Astrocyte of the cerebellum (primary cell): ENCODE measurements around the gene PCAT6.
"Not testable (repeated sequence)": the region's sequence is repeated elsewhere in the genome, so short reads cannot be mapped to it uniquely, and the experiment has no call there.

Experiments
- DNase-seq: peaks from one replicate; pipeline ENCODE4 v3.0.0-alpha.2; 2011; ENCODE audit warnings: low read depth
- H3K4me3 ChIP-seq: 2 replicates; pipeline ENCODE4 v1.5.1; 2011; ENCODE audit warnings: mild to moderate bottlenecking, low read depth, low read length, moderate library complexity
- CTCF ChIP-seq: IDR thresholded peaks from 2 replicates; pipeline ENCODE4 v1.5.1; 2012; ENCODE audit warnings: low read length, low read depth, moderate library complexity, mild to moderate bottlenecking; ENCODE audit errors: missing control alignments
- in situ Hi-C: cut with HindIII; loops from 2 replicates; pipeline ENCODE4 v1.10.0; 2017; ENCODE audit warnings: low sequenced_read_pairs

The PCAT6 gene

GRCh38 chr1:202788800-202789199 lies 22.0 kb upstream of the PCAT6 start:
- H3K4me3 ChIP-seq: no peak overlapping the region
- no peak for DNase-seq
- in situ Hi-C loops: no loop called here
- TF ChIP-seq CTCF: no peak

GRCh38 chr1:202791077-202791747 lies 19.5 kb upstream of the PCAT6 start:
- no peak for DNase-seq
- in situ Hi-C loops: no loop called here
- no peak overlapping the region for H3K4me3 ChIP-seq
- TF ChIP-seq CTCF: no peak

GRCh38 chr1:202794051-202794740 lies 16.6 kb upstream of the PCAT6 start:
- in situ Hi-C loops: no loop called here
- DNase-seq: no peak
- no peak overlapping the region for H3K4me3 ChIP-seq
- TF ChIP-seq CTCF: no peak

- in situ Hi-C loops: not testable (repeated sequence)
These were observed 15.8 kb upstream of the PCAT6 start for GRCh38 chr1:202794931-202795330.

GRCh38 chr1:202796670-202797069 lies 14.1 kb upstream of the PCAT6 start:
- TF ChIP-seq CTCF: no peak
- in situ Hi-C loops: no loop called here
- no peak for DNase-seq

More at GRCh38 chr1:202794931-202795330, 15.8 kb upstream of the PCAT6 start:
- not testable (repeated sequence) for DNase-seq, H3K4me3 ChIP-seq

GRCh38 chr1:202798260-202798659 lies 12.5 kb upstream of the PCAT6 start:
- in situ Hi-C loops: no loop called here
- H3K4me3 ChIP-seq: no peak overlapping the region
- DNase-seq: no peak
- TF ChIP-seq CTCF: no peak

More at GRCh38 chr1:202796670-202797069, 14.1 kb upstream of the PCAT6 start:
- no peak overlapping the region for H3K4me3 ChIP-seq

- no peak for TF ChIP-seq CTCF
- no peak overlapping the region for H3K4me3 ChIP-seq
- in situ Hi-C loops: no loop called here
These were observed 11.9 kb upstream of the PCAT6 start for GRCh38 chr1:202798792-202799331.

More at GRCh38 chr1:202798792-202799331, 11.9 kb upstream of the PCAT6 start:
- DNase-seq: no peak
